GM19240 (cell line): ENCODE results near the gene NFIB.

Experiments
- DNase-seq: peaks from one replicate; pipeline ENCODE4 v3.0.0; 2011; ENCODE audit warnings: low spot score; ENCODE audit not compliant: insufficient read length

The NFIB gene

GRCh38 chr9:14307989-14308852, 5.7 kb downstream of the NFIB start:
- no peak for DNase-seq

- DNase-seq = no peak
Observed at GRCh38 chr9:14306672-14307660, 7.0 kb downstream of the NFIB start.

- no peak for DNase-seq
Observed at GRCh38 chr9:14306188-14306587, 7.8 kb downstream of the NFIB start.

- DNase-seq = no peak
Observed at GRCh38 chr9:14304259-14304658, 9.7 kb downstream of the NFIB start.

- no peak for DNase-seq
Observed at GRCh38 chr9:14303521-14303920, 10.4 kb downstream of the NFIB start.

GRCh38 chr9:14303100-14303499, 10.8 kb downstream of the NFIB start:
- DNase-seq = no peak

GRCh38 chr9:14302405-14302804, 11.5 kb downstream of the NFIB start:
- no peak for DNase-seq

GRCh38 chr9:14301583-14302021, 12.3 kb downstream of the NFIB start:
- DNase-seq = no peak

GRCh38 chr9:14301006-14301405, 12.9 kb downstream of the NFIB start:
- DNase-seq = no peak

- DNase-seq = no peak
Observed at GRCh38 chr9:14300588-14300987, 13.4 kb downstream of the NFIB start.

- DNase-seq = no peak
Observed at GRCh38 chr9:14300040-14300439, 13.9 kb downstream of the NFIB start.

- no peak for DNase-seq
Observed at GRCh38 chr9:14298601-14299022, 15.3 kb downstream of the NFIB start.

GRCh38 chr9:14296495-14297113, 17.3 kb downstream of the NFIB start:
- no peak for DNase-seq

GRCh38 chr9:14294659-14295058, 19.3 kb downstream of the NFIB start:
- DNase-seq = no peak

- DNase-seq = no peak
Observed at GRCh38 chr9:14293801-14294200, 20.1 kb downstream of the NFIB start.

GRCh38 chr9:14292181-14292739, 21.7 kb downstream of the NFIB start:
- no peak for DNase-seq

GRCh38 chr9:14289916-14290315, 24.0 kb downstream of the NFIB start:
- no peak for DNase-seq

GRCh38 chr9:14288433-14288832, 25.5 kb downstream of the NFIB start:
- DNase-seq = no peak

- no peak for DNase-seq
Observed at GRCh38 chr9:14286121-14286520, 27.8 kb downstream of the NFIB start.

- no peak for DNase-seq
Observed at GRCh38 chr9:14283276-14283675, 30.7 kb downstream of the NFIB start.

- no peak for DNase-seq
Observed at GRCh38 chr9:14281876-14282275, 32.1 kb downstream of the NFIB start.
